Trophoblast cell (in vitro differentiated cells and primary cell): ENCODE measurements around the gene TNFRSF4.

Experiments
- DNase-seq, 2 donors: peaks; one replicate each; pipeline ENCODE4 v3.0.0-alpha.2; 2016
- H2AFZ ChIP-seq: 2 replicates; pipeline ENCODE4 v1.6.1; 2013; ENCODE audit warnings: low read length, moderate library complexity, mild to moderate bottlenecking; ENCODE audit not compliant: insufficient read depth, poor library complexity
- H2AK5ac ChIP-seq: 2 replicates; pipeline ENCODE4 v1.6.1; 2013; ENCODE audit warnings: mild to moderate bottlenecking, low read length
- H2BK120ac ChIP-seq: 2 replicates; pipeline ENCODE4 v1.6.1; 2013; ENCODE audit warnings: low read length, mild to moderate bottlenecking, moderate library complexity; ENCODE audit not compliant: insufficient read depth, poor library complexity
- H2BK12ac ChIP-seq: 2 replicates; pipeline ENCODE4 v1.6.1; 2013; ENCODE audit warnings: mild to moderate bottlenecking, low read length, moderate library complexity
- H2BK5ac ChIP-seq: 2 replicates; pipeline ENCODE4 v1.6.1; 2013; ENCODE audit warnings: low read length, low read depth, moderate library complexity, mild to moderate bottlenecking; ENCODE audit not compliant: poor library complexity
- H3K14ac ChIP-seq: 2 replicates; pipeline ENCODE4 v1.6.1; 2013; ENCODE audit warnings: mild to moderate bottlenecking, low read length
- H3K18ac ChIP-seq: 2 replicates; pipeline ENCODE4 v1.6.1; 2013; ENCODE audit warnings: mild to moderate bottlenecking, low read length
- H3K23ac ChIP-seq: 2 replicates; pipeline ENCODE4 v1.6.1; 2013; ENCODE audit warnings: low read length
- H3K27ac ChIP-seq: 2 replicates; pipeline ENCODE4 v1.5.1; 2013; ENCODE audit warnings: low read depth, mild to moderate bottlenecking, inconsistent platforms, low read length, moderate library complexity
- H3K27me3 ChIP-seq: 2 replicates; pipeline ENCODE4 v1.6.1; 2013; ENCODE audit warnings: inconsistent platforms, mild to moderate bottlenecking, low read length, moderate library complexity; ENCODE audit not compliant: insufficient read depth
- H3K36me3 ChIP-seq, 2 experiments: 1 replicate in 1 of 2; 2 replicates in 1 of 2; pipeline ENCODE4 v1.6.1; 2013; ENCODE audit warnings: low read length in 2 of 2, mild to moderate bottlenecking in 2 of 2, moderate library complexity in 1 of 2; ENCODE audit not compliant: insufficient read depth in 2 of 2, control insufficient read depth in 1 of 2
- H3K4ac ChIP-seq: 2 replicates; pipeline ENCODE4 v1.6.1; 2013; ENCODE audit warnings: low read depth, mild to moderate bottlenecking, low read length, moderate library complexity
- H3K4me1 ChIP-seq, 2 experiments: 1 replicate in 1 of 2; 2 replicates in 1 of 2; pipeline ENCODE4 v1.6.1; 2013; ENCODE audit warnings: low read length in 2 of 2, mild to moderate bottlenecking in 2 of 2, moderate library complexity in 1 of 2; ENCODE audit not compliant: insufficient read depth in 2 of 2, control insufficient read depth in 1 of 2
- H3K4me2 ChIP-seq: 2 replicates; pipeline ENCODE4 v1.6.1; 2013; ENCODE audit warnings: inconsistent platforms, mild to moderate bottlenecking, low read length, moderate library complexity
- H3K4me3 ChIP-seq: 2 replicates; pipeline ENCODE4 v1.5.1; 2013; ENCODE audit warnings: mild to moderate bottlenecking, low read depth, low read length, inconsistent platforms
- H3K79me1 ChIP-seq: one replicate; pipeline ENCODE4 v1.6.1; 2013; ENCODE audit warnings: low read length
- H3K79me2 ChIP-seq: 2 replicates; pipeline ENCODE4 v1.6.1; 2013; ENCODE audit warnings: low read length, mild to moderate bottlenecking; ENCODE audit not compliant: control insufficient read depth, insufficient read depth, poor library complexity
- H3K9ac ChIP-seq: 2 replicates; pipeline ENCODE4 v1.6.1; 2013; ENCODE audit warnings: mild to moderate bottlenecking, low read length
- H3K9me3 ChIP-seq: 2 replicates; pipeline ENCODE4 v1.6.1; 2013; ENCODE audit warnings: low read depth, mild to moderate bottlenecking, control low read depth, inconsistent platforms, low read length; ENCODE audit not compliant: insufficient read depth
- H4K12ac ChIP-seq: 2 replicates; pipeline ENCODE4 v1.6.1; 2013; ENCODE audit warnings: low read depth, mild to moderate bottlenecking, low read length, moderate library complexity
- H4K8ac ChIP-seq: 2 replicates; pipeline ENCODE4 v1.6.1; 2013; ENCODE audit warnings: low read depth, mild to moderate bottlenecking, low read length, moderate library complexity
- H4K91ac ChIP-seq: one replicate; pipeline ENCODE4 v1.6.1; 2013; ENCODE audit warnings: low read depth, mild to moderate bottlenecking, low read length, moderate library complexity
- WGBS: extraction: QIAGEN DNeasy Blood & Tissue Kit; methylation state at CpG from one replicate; pipeline ENCODE4 v1.1.7; 2013; ENCODE audit warnings: missing lambda C conversion rate; ENCODE audit not compliant: insufficient read length, insufficient coverage; ENCODE audit errors: extremely low coverage; 5-methylcytosine and 5-hydroxymethylcytosine counted together

Gene TNFRSF4

GRCh38 chr1:1240822-1241587 is 27.1 kb upstream of the TNFRSF4 start:
- H3K79me1 ChIP-seq, result peaks cover 2% of the 10 kb centered on the region
- H2BK5ac ChIP-seq, result no peak overlapping the region
- peaks cover 2 to 23% of the 10 kb centered on the region in 2 experiments for H3K4me1 ChIP-seq
- DNase-seq, result no peak
- H3K4me2 ChIP-seq, result no peak overlapping the region
- no peak overlapping the region for H3K4me3 ChIP-seq
- no peak overlapping the region for H4K12ac ChIP-seq
- H2AK5ac ChIP-seq, result no peak overlapping the region
- H3K27me3 ChIP-seq, result no peaks in the 10 kb centered on the region
- no peak overlapping the region for H4K91ac ChIP-seq
- H3K9ac ChIP-seq, result no peak overlapping the region
- H3K4ac ChIP-seq, result no peak overlapping the region
- H3K18ac ChIP-seq, result no peak overlapping the region
- no peak overlapping the region for H2AFZ ChIP-seq
- WGBS, result no CpG with 5 or more reads among the region's 23 CpGs
- H2BK120ac ChIP-seq, result no peak overlapping the region
- no peak overlapping the region for H4K8ac ChIP-seq
- no peak overlapping the region for H2BK12ac ChIP-seq
- H3K79me2 ChIP-seq, result no peaks in the 10 kb centered on the region
- no peak overlapping the region for H3K27ac ChIP-seq
- no peak overlapping the region for H3K23ac ChIP-seq
- H3K14ac ChIP-seq, result no peak overlapping the region
- no peaks in the 10 kb centered on the region for H3K9me3 ChIP-seq
- H3K36me3 ChIP-seq, result peaks cover 0 to 6% of the 10 kb centered on the region in 2 experiments

GRCh38 chr1:1240348-1240732 is 26.4 kb upstream of the TNFRSF4 start:
- no CpG with 5 or more reads among the region's 11 CpGs for WGBS

GRCh38 chr1:1239614-1240347 is 25.8 kb upstream of the TNFRSF4 start:
- Histone ChIP-seq H4K8ac (no peak overlapping the region), H4K12ac (no peak overlapping the region), H3K14ac (no peak overlapping the region), H3K23ac (no peak overlapping the region), H3K79me2 (no peaks in the 10 kb centered on the region), H3K9ac (no peak overlapping the region), H2AK5ac (no peak overlapping the region), H3K18ac (no peak overlapping the region), H3K4me3 (no peak overlapping the region), H3K36me3 (peaks cover 0 to 6% of the 10 kb centered on the region in 2 experiments), H3K4me1 (peaks cover 0 to 21% of the 10 kb centered on the region in 2 experiments), H2BK12ac (no peak overlapping the region), H2BK5ac (no peak overlapping the region), H2BK120ac (no peak overlapping the region), H4K91ac (no peak overlapping the region), H3K79me1 (peaks cover 2% of the 10 kb centered on the region), H3K27me3 (no peaks in the 10 kb centered on the region), H3K4me2 (no peak overlapping the region), H3K4ac (no peak overlapping the region), H3K9me3 (no peaks in the 10 kb centered on the region), H3K27ac (no peak overlapping the region), H2AFZ (no peak overlapping the region)
- peak in 1 of 2 donors; percentile 23 for DNase-seq
- WGBS, result no CpG with 5 or more reads among the region's 30 CpGs

More at GRCh38 chr1:1240348-1240732, 26.4 kb upstream of the TNFRSF4 start:
- Histone ChIP-seq H3K4me2 (no peak overlapping the region), H3K27ac (no peak overlapping the region), H4K8ac (no peak overlapping the region), H4K91ac (no peak overlapping the region), H3K14ac (no peak overlapping the region), H3K4ac (no peak overlapping the region), H3K79me1 (peaks cover 2% of the 10 kb centered on the region), H4K12ac (no peak overlapping the region), H2BK5ac (no peak overlapping the region), H3K9ac (no peak overlapping the region), H3K27me3 (no peaks in the 10 kb centered on the region), H3K4me3 (no peak overlapping the region), H2BK12ac (no peak overlapping the region), H3K23ac (no peak overlapping the region), H2BK120ac (no peak overlapping the region), H3K4me1 (peaks cover under 1 to 23% of the 10 kb centered on the region in 2 experiments), H2AK5ac (no peak overlapping the region), H3K79me2 (no peaks in the 10 kb centered on the region), H2AFZ (no peak overlapping the region), H3K9me3 (no peaks in the 10 kb centered on the region), H3K18ac (no peak overlapping the region), H3K36me3 (peaks cover 0 to 6% of the 10 kb centered on the region in 2 experiments)
- DNase-seq, result no peak

- H3K18ac ChIP-seq, result no peak overlapping the region
- H3K9ac ChIP-seq, result no peak overlapping the region
- no peak overlapping the region for H4K12ac ChIP-seq
- DNase-seq, result no peak
- no peak overlapping the region for H4K91ac ChIP-seq
- H3K4me1 ChIP-seq, result peaks cover 0 to 21% of the 10 kb centered on the region in 2 experiments
- no peak overlapping the region for H3K14ac ChIP-seq
- no peak overlapping the region for H2AFZ ChIP-seq
- no peaks in the 10 kb centered on the region for H3K79me2 ChIP-seq
- H2BK12ac ChIP-seq, result no peak overlapping the region
- H3K4ac ChIP-seq, result no peak overlapping the region
- H3K9me3 ChIP-seq, result no peaks in the 10 kb centered on the region
- no peak overlapping the region for H3K23ac ChIP-seq
- no peak overlapping the region for H3K27ac ChIP-seq
- peaks cover 4 to 7% of the 10 kb centered on the region in 2 experiments for H3K36me3 ChIP-seq
- no peaks in the 10 kb centered on the region for H3K27me3 ChIP-seq
- no peak overlapping the region for H3K4me2 ChIP-seq
- no peak overlapping the region for H3K4me3 ChIP-seq
- no peak overlapping the region for H2BK5ac ChIP-seq
- peaks cover 2% of the 10 kb centered on the region for H3K79me1 ChIP-seq
- no CpG with 5 or more reads among the region's 15 CpGs for WGBS
- H4K8ac ChIP-seq, result no peak overlapping the region
- H2AK5ac ChIP-seq, result no peak overlapping the region
- no peak overlapping the region for H2BK120ac ChIP-seq
These were observed 25.3 kb upstream of the TNFRSF4 start for GRCh38 chr1:1239227-1239613.
